Neural progenitor cell (in vitro differentiated cells): Measurements from ENCODE around the gene KANK3.
A peak's percentile ranks its signal among the peaks of the same experiment; 100 is the strongest.

Experiments
- EZH2 ChIP-seq: fragments of 200-600 bp; sonication (generic); IDR thresholded peaks from 2 replicates; pipeline ENCODE4 v1.6.1; 2017; ENCODE audit warnings: antibody characterized with exemption, mild to moderate bottlenecking, moderate library complexity
- EZH2phosphoT487 ChIP-seq: fragments of 200-600 bp; sonication (generic); IDR thresholded peaks from 2 replicates; pipeline ENCODE4 v1.6.1; 2017; ENCODE audit warnings: antibody characterized with exemption
- TF ChIP-seq, protein P1 (sequence below): fragments of 200-600 bp; sonication (generic); IDR thresholded peaks from 2 replicates; pipeline ENCODE4 v1.5.1; 2017; ENCODE audit warnings: antibody characterized with exemption, mild to moderate bottlenecking

DNA sequence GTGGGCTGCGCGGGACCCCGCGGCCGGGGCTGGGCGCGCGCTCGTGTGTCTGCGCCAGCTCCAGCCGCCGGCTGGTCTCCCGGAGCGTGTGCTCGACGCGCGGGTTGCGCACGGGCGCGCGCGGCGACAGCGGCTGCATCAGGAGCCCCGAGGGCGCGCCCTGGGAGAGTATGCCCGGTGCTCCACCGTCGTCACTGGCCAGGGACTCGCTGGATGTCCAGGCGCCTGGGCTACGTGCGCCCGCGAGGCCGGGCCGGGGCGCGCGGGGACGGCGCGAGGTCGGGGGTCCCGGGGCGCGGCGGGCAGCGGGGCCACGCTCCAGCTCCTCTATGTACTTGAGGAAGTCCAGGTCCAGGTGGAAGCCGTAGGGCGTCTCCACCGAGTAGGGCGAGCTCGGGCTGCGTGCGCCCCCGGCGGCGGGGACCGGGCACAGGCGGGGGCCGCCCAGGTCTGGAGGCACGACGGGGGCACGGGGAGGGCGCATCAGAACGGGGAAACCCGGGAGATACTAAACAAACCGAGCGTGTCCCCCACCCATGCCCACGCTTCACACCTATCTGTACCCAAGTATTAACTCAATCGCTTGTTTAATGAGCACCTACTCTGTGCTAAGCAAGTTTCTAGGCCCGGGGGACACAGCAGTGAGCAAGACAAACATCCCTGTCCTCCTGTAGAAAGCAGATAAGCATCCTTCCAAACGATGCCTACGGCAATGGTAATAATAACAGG, 7.6 kb downstream of the KANK3 start:
- TF ChIP-seq, protein P1, sequence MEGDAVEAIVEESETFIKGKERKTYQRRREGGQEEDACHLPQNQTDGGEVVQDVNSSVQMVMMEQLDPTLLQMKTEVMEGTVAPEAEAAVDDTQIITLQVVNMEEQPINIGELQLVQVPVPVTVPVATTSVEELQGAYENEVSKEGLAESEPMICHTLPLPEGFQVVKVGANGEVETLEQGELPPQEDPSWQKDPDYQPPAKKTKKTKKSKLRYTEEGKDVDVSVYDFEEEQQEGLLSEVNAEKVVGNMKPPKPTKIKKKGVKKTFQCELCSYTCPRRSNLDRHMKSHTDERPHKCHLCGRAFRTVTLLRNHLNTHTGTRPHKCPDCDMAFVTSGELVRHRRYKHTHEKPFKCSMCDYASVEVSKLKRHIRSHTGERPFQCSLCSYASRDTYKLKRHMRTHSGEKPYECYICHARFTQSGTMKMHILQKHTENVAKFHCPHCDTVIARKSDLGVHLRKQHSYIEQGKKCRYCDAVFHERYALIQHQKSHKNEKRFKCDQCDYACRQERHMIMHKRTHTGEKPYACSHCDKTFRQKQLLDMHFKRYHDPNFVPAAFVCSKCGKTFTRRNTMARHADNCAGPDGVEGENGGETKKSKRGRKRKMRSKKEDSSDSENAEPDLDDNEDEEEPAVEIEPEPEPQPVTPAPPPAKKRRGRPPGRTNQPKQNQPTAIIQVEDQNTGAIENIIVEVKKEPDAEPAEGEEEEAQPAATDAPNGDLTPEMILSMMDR, result peak; percentile 52
- TF ChIP-seq EZH2 (no peak), EZH2phosphoT487 (no peak)
